Breast epithelium (tissue), 4 donors: Measurements from ENCODE around the gene STAB2. TPM values are rescaled to one million over a fixed set of nuclear protein-coding genes. Genes with fewer than 3 reads are reported as not detected.

Experiments used
- DNase-seq, 2 donors: peaks; one replicate each; pipeline ENCODE4 v3.0.0-alpha.2; 2019; ENCODE audit warnings: low spot score in 2 of 2
- H3K27ac ChIP-seq, 2 donors: fragments of 200-600 bp; sonication (generic) in 1 of 2; one replicate each; pipeline ENCODE4 v1.5.1; 2016 to 2019; ENCODE audit warnings: mild to moderate bottlenecking in 1 of 2
- H3K27me3 ChIP-seq, 2 donors: fragments of 200-600 bp; sonication (generic) in 1 of 2; one replicate each; pipeline versions ENCODE4 v1.5.1 to v1.6.0; 2017 to 2019; ENCODE audit warnings: control low read depth in 1 of 2, mild to moderate bottlenecking in 1 of 2
- H3K36me3 ChIP-seq: fragments of 200-600 bp; one replicate; pipeline ENCODE4 v1.5.1; 2019
- H3K4me1 ChIP-seq, 2 donors: fragments of 200-600 bp; sonication (generic); one replicate each; pipeline ENCODE4 v1.5.1; 2016 to 2019; ENCODE audit warnings: control low read depth in 1 of 2
- H3K4me3 ChIP-seq, 3 donors: fragments of 200-600 bp; sonication (generic); 1 replicate in 2 of 3; 2 replicates in 1 of 3; pipeline ENCODE4 v1.5.1; 2016 to 2019; ENCODE audit warnings: mild to moderate bottlenecking in 3 of 3, moderate library complexity in 2 of 3
- H3K9me3 ChIP-seq, 2 donors: fragments of 200-600 bp; sonication (generic) in 1 of 2; one replicate each; pipeline ENCODE4 v1.5.1; 2016 to 2019; ENCODE audit warnings: control low read depth in 1 of 2
- POLR2A ChIP-seq: fragments of 450-650 bp; IDR thresholded peaks from one replicate; pipeline ENCODE4 v1.6.1; 2016; ENCODE audit warnings: antibody characterized with exemption, mild to moderate bottlenecking, moderate library complexity
- POLR2AphosphoS5 ChIP-seq, 3 donors: sonication (generic); formaldehyde crosslinking; IDR thresholded peaks; one replicate each; pipeline ENCODE4 v1.6.1; 2017; ENCODE audit warnings: antibody characterized with exemption in 3 of 3
- intact Hi-C: fragments of 100-400 bp; cut with DNase I; formaldehyde crosslinking; loops from one replicate; pipeline ENCODE4 v1.15.1; 2023; ENCODE audit warnings: low total_unique reads
- total RNA-seq, 3 donors: library from RNA; depleted of rRNA; stranded (reverse); fragments of >200 nt; gene quantifications; one replicate each; pipeline ENCODE4 v1.1.0, GENCODE V29; 2016
- TF ChIP-seq, protein P1 (sequence below), 3 donors: fragments of 450-650 bp; IDR thresholded peaks; one replicate each; pipeline ENCODE4 v1.5.1; 2016 to 2017; ENCODE audit warnings: antibody characterized with exemption in 3 of 3, mild to moderate bottlenecking in 3 of 3, moderate library complexity in 3 of 3

Gene STAB2
- total RNA-seq, 3 donors from 2014 or later: under 0.01 to 2.5 (median 0.16) TPM

DNA sequence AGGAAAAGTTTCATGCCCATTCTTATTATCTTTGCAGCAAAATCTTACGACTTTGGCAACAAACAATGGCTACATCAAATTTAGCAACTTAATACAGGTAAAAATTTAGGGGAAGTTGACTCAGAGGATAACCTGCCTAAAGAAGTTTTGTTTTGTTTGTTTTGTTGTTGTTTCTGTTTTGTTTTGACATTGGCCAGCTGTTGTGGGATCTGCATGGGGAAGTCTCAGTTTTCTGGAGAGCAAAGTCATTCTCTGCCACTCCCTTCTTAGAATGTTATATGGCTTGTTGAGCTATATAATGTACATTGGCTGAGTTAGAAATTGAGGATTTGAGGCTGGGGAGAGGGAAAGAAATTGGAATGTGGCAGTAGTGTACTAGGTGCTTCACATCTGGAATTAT is 144.5 kb downstream of the STAB2 start:
- Histone ChIP-seq H3K9me3 (peaks cover 5 to 7% of the 10 kb centered on the region in 2 donors), H3K4me1 (no peaks in the 10 kb centered on the region), H3K36me3 (no peaks in the 10 kb centered on the region), H3K27ac (no peak overlapping the region), H3K4me3 (no peak overlapping the region), H3K27me3 (no peaks in the 10 kb centered on the region)
- DNase-seq: no peak
- no peak for TF ChIP-seq POLR2AphosphoS5 (IDR thresholded peaks at IDR 0.05)
- no peak for TF ChIP-seq POLR2A
- intact Hi-C loops: no loop called here

DNA sequence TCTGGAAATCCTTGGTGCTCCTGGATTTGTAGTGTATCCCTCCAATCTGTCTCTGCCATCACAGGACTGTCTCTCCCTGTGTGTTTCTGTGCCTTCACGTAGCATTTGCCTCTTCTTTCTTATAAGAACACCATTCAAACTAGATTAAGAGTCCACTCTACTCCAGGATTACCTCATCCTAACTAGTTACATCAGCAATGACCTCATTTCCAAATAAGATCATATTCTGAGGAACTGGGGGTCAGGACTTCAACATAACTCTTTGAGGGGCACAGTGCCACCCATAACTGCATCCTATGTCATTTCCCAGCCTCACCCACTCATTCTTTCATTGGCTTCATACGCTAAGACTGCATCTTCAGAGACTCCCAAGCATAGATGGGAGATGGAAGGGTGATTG is 147.8 kb downstream of the STAB2 start:
- no peak for DNase-seq
- no peaks in the 10 kb centered on the region for H3K36me3 ChIP-seq
- H3K9me3 ChIP-seq: peaks cover 5 to 7% of the 10 kb centered on the region in 2 donors
- no peaks in the 10 kb centered on the region for H3K4me1 ChIP-seq
- TF ChIP-seq POLR2AphosphoS5 (IDR thresholded peaks at IDR 0.05) (no peak), POLR2A (no peak)
- TF ChIP-seq, protein P1, sequence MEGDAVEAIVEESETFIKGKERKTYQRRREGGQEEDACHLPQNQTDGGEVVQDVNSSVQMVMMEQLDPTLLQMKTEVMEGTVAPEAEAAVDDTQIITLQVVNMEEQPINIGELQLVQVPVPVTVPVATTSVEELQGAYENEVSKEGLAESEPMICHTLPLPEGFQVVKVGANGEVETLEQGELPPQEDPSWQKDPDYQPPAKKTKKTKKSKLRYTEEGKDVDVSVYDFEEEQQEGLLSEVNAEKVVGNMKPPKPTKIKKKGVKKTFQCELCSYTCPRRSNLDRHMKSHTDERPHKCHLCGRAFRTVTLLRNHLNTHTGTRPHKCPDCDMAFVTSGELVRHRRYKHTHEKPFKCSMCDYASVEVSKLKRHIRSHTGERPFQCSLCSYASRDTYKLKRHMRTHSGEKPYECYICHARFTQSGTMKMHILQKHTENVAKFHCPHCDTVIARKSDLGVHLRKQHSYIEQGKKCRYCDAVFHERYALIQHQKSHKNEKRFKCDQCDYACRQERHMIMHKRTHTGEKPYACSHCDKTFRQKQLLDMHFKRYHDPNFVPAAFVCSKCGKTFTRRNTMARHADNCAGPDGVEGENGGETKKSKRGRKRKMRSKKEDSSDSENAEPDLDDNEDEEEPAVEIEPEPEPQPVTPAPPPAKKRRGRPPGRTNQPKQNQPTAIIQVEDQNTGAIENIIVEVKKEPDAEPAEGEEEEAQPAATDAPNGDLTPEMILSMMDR (IDR thresholded peaks at IDR 0.05): no peak
- no peaks in the 10 kb centered on the region for H3K27me3 ChIP-seq
- intact Hi-C loops: no loop called here
- no peak overlapping the region for H3K27ac ChIP-seq
- H3K4me3 ChIP-seq: no peak overlapping the region

DNA sequence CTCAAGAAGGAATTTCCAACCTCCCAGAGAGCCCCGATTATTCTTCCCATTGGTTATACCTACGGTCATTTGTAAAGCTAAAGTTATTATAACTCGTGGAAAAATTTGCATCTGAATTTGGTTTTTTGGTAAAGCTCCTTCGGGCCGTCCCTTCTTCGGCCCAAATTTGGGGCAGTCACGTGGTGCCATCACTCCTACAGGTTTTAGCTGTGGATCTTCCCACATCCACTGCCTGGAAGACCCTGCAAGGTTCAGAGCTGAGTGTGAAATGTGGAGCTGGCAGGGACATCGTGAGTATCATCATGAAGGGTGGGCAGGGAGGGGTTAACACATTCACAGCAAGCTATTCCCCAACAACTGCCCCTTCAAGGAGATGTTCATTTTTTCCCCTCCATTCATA is 148.2 kb downstream of the STAB2 start:
- TF ChIP-seq POLR2AphosphoS5 (IDR thresholded peaks at IDR 0.05): no peak
- TF ChIP-seq, protein P1 (IDR thresholded peaks at IDR 0.05): no peak
- no peak for TF ChIP-seq POLR2A
- H3K27me3 ChIP-seq: no peaks in the 10 kb centered on the region
- no peaks in the 10 kb centered on the region for H3K4me1 ChIP-seq
- intact Hi-C loops: no loop called here
- DNase-seq: no peak
- H3K27ac ChIP-seq: no peak overlapping the region
- no peak overlapping the region for H3K4me3 ChIP-seq
- no peaks in the 10 kb centered on the region for H3K36me3 ChIP-seq
- peaks cover 5 to 7% of the 10 kb centered on the region in 2 donors for H3K9me3 ChIP-seq

DNA sequence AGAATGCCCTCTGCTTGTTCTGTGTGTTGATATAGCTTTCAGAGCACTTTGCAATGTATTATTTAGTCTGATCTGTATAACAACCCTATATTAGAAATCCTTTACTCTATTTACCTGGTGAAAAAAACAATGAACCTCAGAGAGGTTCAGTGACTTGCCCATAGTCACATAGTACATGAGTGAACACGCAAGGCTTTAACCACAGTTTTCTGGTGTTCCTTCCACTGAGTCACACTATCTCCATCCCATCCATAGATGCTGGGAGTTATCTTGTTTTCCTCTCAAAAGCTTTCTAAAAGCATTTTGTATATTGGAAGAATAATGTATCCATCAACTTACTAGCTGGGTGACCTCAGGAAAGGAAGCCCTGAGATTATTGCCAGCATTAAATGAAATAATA is 149.5 kb downstream of the STAB2 start:
- Histone ChIP-seq H3K4me3 (no peak overlapping the region), H3K36me3 (no peaks in the 10 kb centered on the region), H3K27ac (no peak overlapping the region), H3K9me3 (no peaks in the 10 kb centered on the region), H3K27me3 (no peaks in the 10 kb centered on the region), H3K4me1 (no peaks in the 10 kb centered on the region)
- intact Hi-C loops: no loop called here
- DNase-seq: no peak
- no peak for TF ChIP-seq POLR2A
- TF ChIP-seq, protein P1 (IDR thresholded peaks at IDR 0.05): no peak
- TF ChIP-seq POLR2AphosphoS5 (IDR thresholded peaks at IDR 0.05): no peak

DNA sequence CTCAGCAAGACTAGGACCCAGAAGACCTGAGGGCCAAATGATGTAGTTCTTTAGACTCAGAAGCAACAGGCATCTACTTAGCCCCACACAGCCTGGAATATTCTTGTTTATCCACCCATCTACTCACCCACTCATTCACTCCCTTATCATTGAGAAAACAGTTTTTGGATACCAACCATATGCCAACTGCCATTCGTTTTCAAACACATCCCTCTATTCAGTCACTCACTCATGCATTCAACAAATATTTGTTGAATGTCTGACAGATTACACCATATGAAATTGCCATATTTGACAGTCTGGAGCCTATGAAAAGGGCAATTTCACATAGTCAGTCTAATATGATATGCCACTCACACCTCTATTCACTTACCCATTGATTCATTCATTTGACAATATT is 150.8 kb downstream of the STAB2 start:
- Histone ChIP-seq H3K27me3 (no peaks in the 10 kb centered on the region), H3K4me1 (peaks cover 0 to 3% of the 10 kb centered on the region in 2 donors), H3K27ac (no peak overlapping the region), H3K4me3 (no peak overlapping the region), H3K36me3 (no peaks in the 10 kb centered on the region), H3K9me3 (no peaks in the 10 kb centered on the region)
- DNase-seq: no peak
- intact Hi-C loops: no loop called here
- TF ChIP-seq, protein P1 (IDR thresholded peaks at IDR 0.05): no peak
- TF ChIP-seq POLR2A (no peak), POLR2AphosphoS5 (IDR thresholded peaks at IDR 0.05) (no peak)

DNA sequence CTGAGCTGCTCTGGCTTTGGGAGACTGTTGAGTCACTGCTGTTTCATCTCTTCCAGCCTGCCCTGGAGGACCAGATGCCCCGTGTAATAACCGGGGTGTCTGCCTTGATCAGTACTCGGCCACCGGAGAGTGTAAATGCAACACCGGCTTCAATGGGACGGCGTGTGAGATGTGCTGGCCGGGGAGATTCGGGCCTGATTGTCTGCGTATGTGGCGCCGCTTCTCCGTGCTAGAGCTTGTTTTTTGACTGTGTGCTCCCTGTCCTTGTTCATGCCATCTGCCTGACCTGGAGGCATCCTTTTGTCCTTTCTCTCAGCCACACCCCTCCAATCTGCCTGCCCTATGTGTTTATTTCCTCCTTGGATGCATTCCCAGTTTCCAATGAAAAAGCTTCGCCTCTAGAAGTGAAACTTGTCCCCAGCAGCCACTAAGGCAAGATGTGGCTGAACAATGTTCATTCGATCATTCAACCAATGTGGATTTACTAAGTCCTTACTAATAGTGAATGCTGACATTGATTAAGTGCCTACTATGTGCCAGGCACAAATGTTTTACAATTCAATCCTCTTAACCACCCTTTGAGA is 155.4 kb downstream of the STAB2 start:
- Histone ChIP-seq H3K27ac (peak overlapping the region; percentile 78 to 87), H3K4me1 (peaks cover 0 to 3% of the 10 kb centered on the region in 2 donors), H3K27me3 (no peaks in the 10 kb centered on the region), H3K4me3 (peak overlapping the region in 1 of 3 donors; percentile 55), H3K9me3 (no peaks in the 10 kb centered on the region), H3K36me3 (no peaks in the 10 kb centered on the region)
- peak in 1 of 2 donors; percentile 67 for DNase-seq
- intact Hi-C loops: no loop called here
- TF ChIP-seq, protein P1 (IDR thresholded peaks at IDR 0.05): no peak
- no peak for TF ChIP-seq POLR2AphosphoS5 (IDR thresholded peaks at IDR 0.05)
